Body of pancreas (tissue), 4 donors: Measurements from ENCODE around the gene SORCS2. TPM values are rescaled to one million over a fixed set of nuclear protein-coding genes. Genes with fewer than 3 reads are reported as not detected.

ENCODE experiments used
- ATAC-seq: fragments of 150-250 bp; one replicate; pipeline ENCODE4 v1.9.1; 2016
- DNase-seq, 4 donors: peaks; one replicate each; pipeline ENCODE4 v3.0.0-alpha.2; 2019
- H3K27ac ChIP-seq, 4 donors: fragments of 200-600 bp; sonication (generic); 1 replicate in 3 of 4; 2 replicates in 1 of 4; pipeline versions ENCODE4 v1.5.1 to v1.6.1; 2016 to 2019; ENCODE audit warnings: mild to moderate bottlenecking in 1 of 4, mixed read lengths in 1 of 4, moderate library complexity in 1 of 4
- H3K27me3 ChIP-seq, 2 donors: fragments of 200-600 bp; sonication (generic); one replicate each; pipeline ENCODE4 v1.6.0; 2016; ENCODE audit warnings: mild to moderate bottlenecking in 1 of 2
- H3K36me3 ChIP-seq, 2 donors: fragments of 200-600 bp; sonication (generic); replicated peaks in 1 of 2; 2 replicates each; pipeline ENCODE4 v1.5.1; 2016; ENCODE audit warnings: low read depth in 2 of 2; ENCODE audit not compliant: insufficient read depth in 1 of 2
- H3K4me1 ChIP-seq: fragments of 200-600 bp; sonication (generic); one replicate; pipeline ENCODE4 v1.6.0; 2016
- H3K4me3 ChIP-seq, 2 donors: fragments of 200-600 bp; sonication (generic); 1 replicate in 1 of 2; 2 replicates in 1 of 2; pipeline ENCODE4 v1.5.1; 2016 to 2019
- H3K9me3 ChIP-seq, 3 donors: fragments of 200-600 bp; sonication (generic); 1 replicate in 2 of 3; 2 replicates in 1 of 3; pipeline ENCODE4 v1.5.1; 2016
- CTCF ChIP-seq, 7 experiments: fragments of 450-650 bp in 4 of 7; fragments of 200-600 bp in 3 of 7; sonication (generic) in 3 of 7; IDR thresholded peaks; one replicate each; pipeline ENCODE4 v1.5.1; 2016 to 2019; ENCODE audit warnings: antibody characterized with exemption in 7 of 7
- POLR2A ChIP-seq, 3 donors: fragments of 450-650 bp; IDR thresholded peaks; one replicate each; pipeline ENCODE4 v1.6.1; 2016; ENCODE audit warnings: antibody characterized with exemption in 3 of 3, mild to moderate bottlenecking in 2 of 3
- WGBS, 2 donors: methylation state at CpG; one replicate each; pipeline ENCODE4 v1.1.5; 2017; 5-methylcytosine and 5-hydroxymethylcytosine counted together
- intact Hi-C: fragments of 100-400 bp; cut with DNase I; formaldehyde crosslinking; loops from one replicate; pipeline ENCODE4 v1.15.1; 2023
- total RNA-seq, 2 donors: library from RNA; depleted of rRNA; stranded (reverse); fragments of >200 nt; gene quantifications; one replicate each; pipeline ENCODE4 v1.1.0, GENCODE V29; 2016

Gene SORCS2
- total RNA-seq, 2 donors from 2014 or later: 0.26 to 0.33 TPM

DNA sequence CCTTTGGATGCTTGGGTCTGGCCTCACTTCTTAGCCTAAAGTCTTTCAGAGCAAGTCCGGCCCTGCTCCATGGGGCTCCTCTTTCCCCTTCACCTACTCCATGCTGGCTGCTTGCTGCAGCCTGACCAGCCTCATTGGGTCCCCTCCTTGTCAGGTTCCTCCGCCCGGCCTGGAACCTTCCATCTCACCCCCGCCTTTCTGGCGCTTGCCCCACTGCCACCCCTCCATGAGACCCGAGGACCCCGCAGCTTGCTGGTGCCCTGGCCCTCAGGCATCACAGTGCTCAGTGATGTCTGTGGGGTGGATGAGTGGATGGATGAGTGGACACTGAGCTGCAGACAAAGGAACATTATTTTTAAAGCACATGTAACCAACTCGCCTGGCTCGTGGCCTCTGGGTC lies 24.7 kb downstream of the SORCS2 start:
- no peaks in the 10 kb centered on the region for H3K4me1 ChIP-seq
- H3K27ac ChIP-seq: no peak overlapping the region
- peaks cover 0 to 9% (median 0%) of the 10 kb centered on the region in 3 donors for H3K9me3 ChIP-seq
- DNase-seq (no peak), ATAC-seq (no peak)
- no peak for TF ChIP-seq CTCF (IDR thresholded peaks at IDR 0.05)
- no peak for TF ChIP-seq POLR2A (IDR thresholded peaks at IDR 0.05)
- WGBS, 2 donors: 70 to 76% methylated on average over 9 of the region's 9 CpGs
- no peaks in the 10 kb centered on the region for H3K36me3 ChIP-seq
- H3K4me3 ChIP-seq: no peak overlapping the region
- intact Hi-C loops: no loop called here
- H3K27me3 ChIP-seq: no peaks in the 10 kb centered on the region

DNA sequence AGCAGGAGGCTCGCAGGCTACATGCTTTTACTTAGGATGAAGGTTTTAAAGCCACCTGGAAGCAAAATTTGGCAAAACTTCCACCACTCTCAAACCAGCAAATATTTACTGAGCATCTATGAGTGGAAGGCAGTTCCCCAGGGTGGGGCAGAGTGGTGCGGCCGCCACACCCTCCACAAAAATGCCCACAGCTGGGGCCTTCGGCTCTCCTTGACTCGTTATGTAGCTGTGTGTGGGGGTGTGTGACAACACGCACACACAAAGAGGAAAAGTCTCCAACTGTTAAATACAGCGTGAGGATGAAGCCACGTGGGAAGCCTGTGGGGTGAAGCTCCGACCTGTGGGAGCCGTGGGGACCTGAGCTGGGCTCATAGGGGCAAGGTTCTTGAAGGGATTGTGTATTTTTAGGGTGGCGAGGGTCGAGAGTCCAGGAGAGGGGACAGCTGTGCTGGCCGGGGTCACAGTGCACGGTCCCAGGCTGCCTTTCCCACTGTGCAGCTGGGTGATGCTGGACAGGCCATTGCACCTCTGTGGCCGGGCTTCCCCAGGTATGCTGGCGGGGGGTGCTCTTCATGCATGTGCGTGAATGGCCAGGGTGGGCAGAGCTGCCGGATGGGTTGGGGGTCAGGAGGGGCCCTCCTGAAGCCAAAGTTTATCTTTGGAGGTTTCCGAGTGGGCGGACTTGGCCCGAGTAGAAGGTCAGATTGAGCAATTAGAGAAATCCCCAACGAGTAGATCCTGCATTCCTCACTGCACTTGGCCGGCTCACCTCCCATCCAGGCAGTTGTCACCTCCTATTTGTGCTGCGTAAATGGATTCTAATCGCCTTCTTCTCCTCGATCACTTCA lies 25.4 kb downstream of the SORCS2 start:
- Histone ChIP-seq H3K36me3 (no peaks in the 10 kb centered on the region), H3K9me3 (peaks cover 0 to 9% (median 0%) of the 10 kb centered on the region in 3 donors), H3K27ac (no peak overlapping the region), H3K27me3 (no peaks in the 10 kb centered on the region), H3K4me3 (no peak overlapping the region), H3K4me1 (no peaks in the 10 kb centered on the region)
- 40 to 42% methylated on average over 19 to 26 of the region's 26 CpGs for WGBS, 2 donors
- no peak for TF ChIP-seq CTCF (IDR thresholded peaks at IDR 0.05)
- no peak for TF ChIP-seq POLR2A (IDR thresholded peaks at IDR 0.05)
- intact Hi-C loops: no loop called here
- DNase-seq (peak in 2 of 4 donors; percentile 22 to 33), ATAC-seq (no peak)

GRCh38 chr4:7218686-7219085 lies 26.3 kb downstream of the SORCS2 start:
- Histone ChIP-seq H3K4me1 (no peaks in the 10 kb centered on the region), H3K9me3 (peaks cover 0 to 9% (median 0%) of the 10 kb centered on the region in 3 donors), H3K36me3 (no peaks in the 10 kb centered on the region), H3K27ac (no peak overlapping the region), H3K27me3 (no peaks in the 10 kb centered on the region), H3K4me3 (no peak overlapping the region)
- ATAC-seq (no peak), DNase-seq (no peak)
- TF ChIP-seq POLR2A (IDR thresholded peaks at IDR 0.05): no peak
- no peak for TF ChIP-seq CTCF (IDR thresholded peaks at IDR 0.05)
- intact Hi-C loops: no loop called here
- 70% methylated on average over 7 of the region's 7 CpGs for WGBS, 2 donors

DNA sequence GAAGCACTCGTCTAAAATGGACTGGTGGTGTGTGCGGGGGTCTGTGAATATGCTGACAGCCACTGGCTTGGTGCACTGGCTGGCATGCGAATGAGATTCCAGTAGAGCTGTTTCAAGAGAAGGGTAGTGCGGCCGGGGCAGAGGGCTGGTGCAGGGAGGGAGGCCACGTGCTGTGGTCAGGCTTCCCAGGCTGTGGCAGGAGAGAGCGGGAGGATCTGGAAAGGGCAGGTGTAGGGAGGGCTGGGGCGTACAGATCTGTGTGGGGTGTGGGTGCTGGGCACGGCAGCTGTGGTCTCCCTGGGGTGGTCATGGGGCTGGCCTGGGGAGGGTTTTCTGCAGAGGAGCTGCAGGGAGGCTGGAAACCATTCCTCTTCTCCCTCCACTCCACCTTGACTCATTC lies 30.2 kb downstream of the SORCS2 start:
- ATAC-seq: no peak
- 84 to 92% methylated on average over 9 of the region's 9 CpGs for WGBS, 2 donors
- TF ChIP-seq CTCF (IDR thresholded peaks at IDR 0.05) (no peak), POLR2A (IDR thresholded peaks at IDR 0.05) (no peak)

DNA sequence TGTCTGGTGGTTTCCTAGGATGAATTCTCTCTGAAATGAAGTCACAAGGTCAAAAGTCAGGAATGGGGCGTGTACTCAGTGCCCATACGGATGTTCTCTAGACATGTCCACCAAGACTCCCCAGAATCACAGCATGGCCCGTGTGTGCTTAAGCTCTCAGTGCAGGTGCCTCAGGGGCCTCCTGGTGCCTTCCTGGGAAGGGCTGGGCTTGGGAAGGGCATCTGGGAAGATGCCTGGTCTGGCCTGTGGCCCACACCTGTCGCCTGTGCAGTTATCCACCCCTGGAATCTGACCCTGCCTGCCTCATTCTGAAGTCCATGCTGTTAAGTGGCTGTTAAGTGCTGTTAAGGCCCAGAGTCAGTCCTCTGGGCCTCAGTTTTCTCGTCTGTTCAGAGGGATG lies 31.2 kb downstream of the SORCS2 start:
- TF ChIP-seq POLR2A (IDR thresholded peaks at IDR 0.05) (no peak), CTCF (IDR thresholded peaks at IDR 0.05) (no peak)
- intact Hi-C loops: no loop called here
- Histone ChIP-seq H3K4me1 (no peaks in the 10 kb centered on the region), H3K27ac (no peak overlapping the region), H3K36me3 (no peaks in the 10 kb centered on the region), H3K27me3 (no peaks in the 10 kb centered on the region), H3K9me3 (no peaks in the 10 kb centered on the region), H3K4me3 (no peak overlapping the region)
- no peak for ATAC-seq
- 60 to 67% methylated on average over 4 to 5 of the region's 5 CpGs for WGBS, 2 donors
- DNase-seq: no peak

More for the DNA sequence above, 30.2 kb downstream of the SORCS2 start:
- Histone ChIP-seq H3K9me3 (no peaks in the 10 kb centered on the region), H3K27ac (no peak overlapping the region), H3K36me3 (no peaks in the 10 kb centered on the region), H3K4me1 (no peaks in the 10 kb centered on the region), H3K27me3 (no peaks in the 10 kb centered on the region), H3K4me3 (no peak overlapping the region)
- DNase-seq: no peak
- intact Hi-C loops: no loop called here
